GM06990 (cell line): ENCODE results near the gene DOK7.

Source experiments
- DNase-seq: peaks from one replicate; pipeline ENCODE4 v3.0.0-alpha.2; 2011; ENCODE audit not compliant: insufficient read length; ENCODE audit errors: extremely low read depth
- H3K27me3 ChIP-seq: replicated peaks from 2 replicates; pipeline ENCODE4 v1.6.0; 2011; ENCODE audit warnings: low read length; ENCODE audit not compliant: control insufficient read depth, insufficient read depth
- H3K36me3 ChIP-seq: 2 replicates; pipeline ENCODE4 v1.5.1; 2011; ENCODE audit warnings: low read length; ENCODE audit not compliant: control insufficient read depth, insufficient read depth
- H3K4me3 ChIP-seq: replicated peaks from 2 replicates; pipeline ENCODE4 v1.5.1; 2011; ENCODE audit warnings: low read depth, mild to moderate bottlenecking, control low read depth, low read length
- CTCF ChIP-seq: IDR thresholded peaks from 2 replicates; pipeline ENCODE4 v1.5.1; 2011; ENCODE audit warnings: low read length, control low read depth, mild to moderate bottlenecking, inconsistent platforms; ENCODE audit not compliant: insufficient read depth, poor library complexity, severe bottlenecking

Gene DOK7

GRCh38 chr4:3488820-3489219 is 25.7 kb downstream of the DOK7 start:
- no peak overlapping the region for H3K4me3 ChIP-seq
- no peak for DNase-seq
- H3K36me3 ChIP-seq = no peaks in the 10 kb centered on the region
- H3K27me3 ChIP-seq = no peaks in the 10 kb centered on the region; the same call in none of the 2 replicates
- no peak for TF ChIP-seq CTCF

- DNase-seq = peak; percentile 37
- H3K4me3 ChIP-seq = no peak overlapping the region
- H3K36me3 ChIP-seq = no peaks in the 10 kb centered on the region
- no peak for TF ChIP-seq CTCF
- H3K27me3 ChIP-seq = no peaks in the 10 kb centered on the region; the same call in none of the 2 replicates
Measured at GRCh38 chr4:3489451-3489962, 26.4 kb downstream of the DOK7 start.

- TF ChIP-seq CTCF = no peak
- DNase-seq = no peak
- Histone ChIP-seq H3K4me3 (no peak overlapping the region), H3K27me3 (no peaks in the 10 kb centered on the region; the same call in none of the 2 replicates), H3K36me3 (no peaks in the 10 kb centered on the region)
Measured at GRCh38 chr4:3491681-3492405, 28.7 kb downstream of the DOK7 start.

GRCh38 chr4:3492741-3493719 is 29.9 kb downstream of the DOK7 start:
- no peak overlapping the region for H3K4me3 ChIP-seq
- no peaks in the 10 kb centered on the region; the same call in none of the 2 replicates for H3K27me3 ChIP-seq
- no peak for DNase-seq
- H3K36me3 ChIP-seq = no peaks in the 10 kb centered on the region
- TF ChIP-seq CTCF = no peak

GRCh38 chr4:3493720-3494461 is 30.8 kb downstream of the DOK7 start:
- no peaks in the 10 kb centered on the region for H3K36me3 ChIP-seq

More at GRCh38 chr4:3493720-3494461, 30.8 kb downstream of the DOK7 start:
- H3K4me3 ChIP-seq = no peak overlapping the region
- no peaks in the 10 kb centered on the region; the same call in none of the 2 replicates for H3K27me3 ChIP-seq
- DNase-seq = no peak
- TF ChIP-seq CTCF = no peak
